ENCODE data around the gene ANK3. TPM values are rescaled to one million over a fixed set of nuclear protein-coding genes. Genes with fewer than 3 reads are reported as not detected.

The ANK3 gene
- total RNA-seq, 4 donors from 2014 or later, result 34.8 to 91.3 (median 56.7) TPM

- Histone ChIP-seq H3K4me3 (no peak overlapping the region), H3K27ac (peak overlapping the region; percentile 41 to 57), H3K27me3 (no peaks in the 10 kb centered on the region), H3K4me1 (no peaks in the 10 kb centered on the region), H3K36me3 (no peaks in the 10 kb centered on the region), H3K9me3 (no peaks in the 10 kb centered on the region)
- intact Hi-C loops (cut with DNase I; ENCODE audit: low total_unique reads), result no loop called here
- TF ChIP-seq POLR2A (IDR thresholded peaks at IDR 0.05) (no peak), CTCF (IDR thresholded peaks at IDR 0.05) (no peak)
- peak in 1 of 2 donors; percentile 71 for DNase-seq
Observed at GRCh38 chr10:60148266-60148840, 241.3 kb downstream of the ANK3 start.

DNA sequence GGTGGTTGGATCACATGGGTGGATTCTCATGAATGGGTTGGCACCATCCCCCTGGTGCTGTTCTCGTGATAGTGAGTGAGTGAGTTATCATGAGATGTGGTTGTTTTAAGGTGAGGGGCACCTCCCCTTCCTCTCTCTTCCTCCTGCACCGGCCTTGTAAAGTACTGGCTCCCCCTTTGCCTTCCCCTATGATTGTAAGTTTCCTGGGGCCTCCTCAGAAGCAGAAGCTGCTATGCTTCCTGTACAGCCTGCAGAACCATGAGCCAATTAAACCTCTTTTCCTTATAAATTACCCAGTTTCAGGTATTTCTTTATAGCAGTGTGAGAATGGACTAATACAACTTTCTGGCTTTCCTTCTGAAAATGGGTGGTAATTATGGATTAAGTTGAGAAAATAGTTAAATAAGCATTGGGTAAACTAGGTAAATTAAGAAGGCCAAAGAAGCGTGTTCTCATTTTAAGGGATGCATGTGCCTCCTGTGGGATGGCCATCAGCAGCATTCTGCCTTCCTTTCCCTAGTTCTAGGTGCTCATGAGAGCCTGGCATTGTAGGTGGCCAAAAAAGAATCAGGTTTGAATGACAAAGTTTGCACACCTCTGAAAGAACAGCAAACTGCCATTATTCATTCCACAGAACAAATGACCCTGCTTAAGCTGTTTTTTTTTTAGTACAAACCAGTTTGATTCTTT is 242.0 kb downstream of the ANK3 start:
- H3K27me3 ChIP-seq, result no peaks in the 10 kb centered on the region
- no peaks in the 10 kb centered on the region for H3K4me1 ChIP-seq
- intact Hi-C loops (cut with DNase I; ENCODE audit: low total_unique reads), result no loop called here
- H3K36me3 ChIP-seq, result no peaks in the 10 kb centered on the region
- peak overlapping the region; percentile 48 to 57 for H3K27ac ChIP-seq
- no peak overlapping the region for H3K4me3 ChIP-seq
- TF ChIP-seq POLR2A (IDR thresholded peaks at IDR 0.05) (no peak), CTCF (IDR thresholded peaks at IDR 0.05) (no peak)
- no peak for DNase-seq
- no peaks in the 10 kb centered on the region for H3K9me3 ChIP-seq

DNA sequence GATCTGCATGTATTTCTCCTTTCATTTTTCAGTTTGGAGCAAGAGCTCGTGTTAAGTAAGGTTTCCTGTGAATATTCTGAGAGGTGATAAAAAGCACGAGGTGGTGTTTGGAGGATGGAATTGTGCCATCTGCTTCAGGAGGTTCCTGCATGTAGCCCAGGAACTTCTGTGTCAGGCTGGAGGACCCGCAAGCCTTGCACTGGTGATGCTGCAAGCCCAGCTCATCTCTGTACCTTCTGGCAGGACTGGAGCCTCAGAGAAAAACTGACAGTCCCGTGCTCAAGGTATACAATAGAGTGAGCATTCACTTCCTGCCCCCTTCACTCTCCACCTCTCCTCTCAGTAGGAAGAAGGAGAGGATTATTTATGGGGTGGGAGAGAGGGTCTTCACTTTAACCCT is 242.7 kb downstream of the ANK3 start:
- Histone ChIP-seq H3K27ac (peak overlapping the region; percentile 48 to 57), H3K36me3 (no peaks in the 10 kb centered on the region), H3K4me1 (no peaks in the 10 kb centered on the region), H3K27me3 (no peaks in the 10 kb centered on the region), H3K9me3 (no peaks in the 10 kb centered on the region), H3K4me3 (no peak overlapping the region)
- TF ChIP-seq CTCF (IDR thresholded peaks at IDR 0.05), result no peak
- TF ChIP-seq POLR2A (IDR thresholded peaks at IDR 0.05), result no peak
- intact Hi-C loops (cut with DNase I; ENCODE audit: low total_unique reads), result no loop called here
- DNase-seq, result peak in 1 of 2 donors; percentile 27

DNA sequence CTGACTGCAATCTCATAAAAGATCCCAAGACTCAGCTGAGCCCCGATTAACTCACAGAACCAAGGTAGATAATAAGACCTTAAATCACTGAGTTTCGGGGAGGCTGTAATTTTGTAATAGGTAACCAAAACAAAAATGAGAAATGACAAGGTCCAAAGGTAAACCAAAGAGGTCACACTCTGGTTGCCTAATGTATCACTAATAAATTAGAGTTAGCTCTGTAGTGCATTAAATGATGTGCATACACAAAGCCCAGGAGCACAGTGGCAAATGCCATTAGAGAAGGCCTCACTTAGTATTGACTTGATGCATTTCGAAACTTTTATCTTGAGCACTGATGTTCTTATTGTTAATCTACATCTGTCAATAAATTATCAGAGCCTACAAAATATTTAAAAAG is 245.6 kb downstream of the ANK3 start:
- Histone ChIP-seq H3K4me1 (no peaks in the 10 kb centered on the region), H3K4me3 (no peak overlapping the region), H3K27me3 (no peaks in the 10 kb centered on the region), H3K36me3 (no peaks in the 10 kb centered on the region), H3K27ac (no peak overlapping the region), H3K9me3 (no peaks in the 10 kb centered on the region)
- TF ChIP-seq POLR2A (IDR thresholded peaks at IDR 0.05) (no peak), CTCF (IDR thresholded peaks at IDR 0.05) (no peak)
- DNase-seq, result no peak
- intact Hi-C loops (cut with DNase I; ENCODE audit: low total_unique reads), result no loop called here

DNA sequence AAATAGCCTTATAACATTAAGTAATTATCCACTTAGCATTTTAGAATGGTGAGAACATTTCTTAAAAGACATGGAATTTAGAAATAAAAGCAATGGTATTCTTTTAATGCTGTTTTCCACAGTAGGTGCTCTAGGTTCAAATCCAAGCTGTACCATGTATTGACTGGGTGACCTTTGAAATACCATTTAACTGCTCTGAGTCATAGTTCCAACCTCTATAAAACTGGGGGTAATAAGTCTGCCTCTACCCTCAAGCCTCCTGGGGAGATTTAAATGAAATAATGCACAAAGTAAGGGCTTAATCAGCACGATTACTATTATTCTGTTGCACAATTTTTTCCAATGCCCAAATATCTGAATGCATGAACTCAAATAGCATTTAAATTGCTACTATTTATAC is 246.9 kb downstream of the ANK3 start:
- intact Hi-C loops (cut with DNase I; ENCODE audit: low total_unique reads), result no loop called here
- no peak for DNase-seq
- no peaks in the 10 kb centered on the region for H3K27me3 ChIP-seq
- no peaks in the 10 kb centered on the region for H3K9me3 ChIP-seq
- no peaks in the 10 kb centered on the region for H3K36me3 ChIP-seq
- peak overlapping the region in 1 of 2 donors; percentile 78 for H3K27ac ChIP-seq
- no peak overlapping the region for H3K4me3 ChIP-seq
- TF ChIP-seq POLR2A (IDR thresholded peaks at IDR 0.05) (no peak), CTCF (IDR thresholded peaks at IDR 0.05) (no peak)
- H3K4me1 ChIP-seq, result no peaks in the 10 kb centered on the region

Measured in uterus (tissue), 4 donors.